ENCODE results near the gene SLC38A2. TPM values are rescaled to one million over a fixed set of nuclear protein-coding genes. Genes with fewer than 3 reads are reported as not detected.

The SLC38A2 gene
- total RNA-seq, 4 donors from 2014 or later: 104 to 300 (median 229) TPM

DNA sequence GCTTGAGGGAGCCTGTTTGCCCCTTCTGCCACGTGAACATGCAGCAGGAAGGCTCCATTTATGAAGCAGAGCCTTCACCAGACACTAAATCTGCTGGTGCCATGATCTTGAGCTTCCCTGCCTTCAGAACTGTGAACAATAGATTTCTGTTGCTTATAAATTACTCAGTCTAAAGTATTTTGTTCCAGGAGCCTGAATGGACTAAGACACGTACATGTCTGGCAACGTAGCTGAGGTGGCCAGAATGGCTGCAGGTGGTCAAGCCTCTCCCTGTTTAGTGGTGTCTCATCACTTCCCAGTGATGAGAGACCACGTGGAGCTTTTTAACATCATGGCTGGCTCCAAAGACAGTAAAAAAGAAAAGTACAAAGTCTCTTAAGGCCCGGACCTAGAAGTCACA is 32.2 kb upstream of the SLC38A2 start:
- TF ChIP-seq POLR2A (IDR thresholded peaks at IDR 0.05) (no peak), EP300 (IDR thresholded peaks at IDR 0.05; ENCODE audit: low read depth) (no peak), POLR2AphosphoS5 (IDR thresholded peaks at IDR 0.05) (no peak)
- TF ChIP-seq, protein P1, sequence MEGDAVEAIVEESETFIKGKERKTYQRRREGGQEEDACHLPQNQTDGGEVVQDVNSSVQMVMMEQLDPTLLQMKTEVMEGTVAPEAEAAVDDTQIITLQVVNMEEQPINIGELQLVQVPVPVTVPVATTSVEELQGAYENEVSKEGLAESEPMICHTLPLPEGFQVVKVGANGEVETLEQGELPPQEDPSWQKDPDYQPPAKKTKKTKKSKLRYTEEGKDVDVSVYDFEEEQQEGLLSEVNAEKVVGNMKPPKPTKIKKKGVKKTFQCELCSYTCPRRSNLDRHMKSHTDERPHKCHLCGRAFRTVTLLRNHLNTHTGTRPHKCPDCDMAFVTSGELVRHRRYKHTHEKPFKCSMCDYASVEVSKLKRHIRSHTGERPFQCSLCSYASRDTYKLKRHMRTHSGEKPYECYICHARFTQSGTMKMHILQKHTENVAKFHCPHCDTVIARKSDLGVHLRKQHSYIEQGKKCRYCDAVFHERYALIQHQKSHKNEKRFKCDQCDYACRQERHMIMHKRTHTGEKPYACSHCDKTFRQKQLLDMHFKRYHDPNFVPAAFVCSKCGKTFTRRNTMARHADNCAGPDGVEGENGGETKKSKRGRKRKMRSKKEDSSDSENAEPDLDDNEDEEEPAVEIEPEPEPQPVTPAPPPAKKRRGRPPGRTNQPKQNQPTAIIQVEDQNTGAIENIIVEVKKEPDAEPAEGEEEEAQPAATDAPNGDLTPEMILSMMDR (IDR thresholded peaks at IDR 0.05): no peak
- in situ Hi-C loops (cut with MboI; ENCODE audit: low pct_ligation_motif_present in 1 of 4, low pct_unique_long_range_greater_than_20kb in 1 of 4, low sequenced_read_pairs in 3 of 4) (no loop called here), intact Hi-C loops (cut with DNase I; ENCODE audit: low total_unique reads) (no loop called here)
- Histone ChIP-seq H3K9me3 (no peaks in the 10 kb centered on the region), H3K27me3 (no peaks in the 10 kb centered on the region), H3K4me3 (no peak overlapping the region), H3K27ac (peak overlapping the region; percentile 70 to 83 (median 74)), H3K4me1 (peaks cover 24 to 42% (median 36%) of the 10 kb centered on the region in 4 donors), H3K36me3 (no peaks in the 10 kb centered on the region)
- whole genome bisulfite sequencing, 2 donors (ENCODE audit: low coverage in 1 of 2): 80 to 92% methylated on average over 3 to 5 of the region's 5 CpGs
- no peak for DNase-seq

DNA sequence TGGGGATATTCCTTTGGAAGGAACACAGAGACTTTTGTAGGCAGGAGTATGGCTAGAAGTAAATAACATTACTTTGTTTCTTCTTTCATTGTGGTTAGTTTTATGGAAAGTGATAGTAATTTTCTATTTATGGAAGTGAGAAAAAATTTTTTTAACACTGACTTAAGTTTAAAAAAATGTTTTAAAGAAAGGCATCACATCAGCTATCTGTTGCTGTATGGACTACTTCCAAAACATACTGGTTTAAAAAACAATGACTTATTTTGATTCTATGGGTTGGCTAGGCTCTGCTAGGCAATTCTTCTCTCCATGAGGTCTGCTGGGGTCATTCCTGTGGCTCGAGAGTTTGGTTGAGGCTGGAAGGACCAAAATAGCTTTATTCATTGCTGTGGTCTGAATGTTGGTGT is 31.7 kb upstream of the SLC38A2 start:
- DNase-seq: no peak
- TF ChIP-seq POLR2AphosphoS5 (IDR thresholded peaks at IDR 0.05) (no peak), EP300 (IDR thresholded peaks at IDR 0.05; ENCODE audit: low read depth) (no peak), POLR2A (IDR thresholded peaks at IDR 0.05) (no peak)
- TF ChIP-seq, protein P1 (IDR thresholded peaks at IDR 0.05): no peak
- intact Hi-C loops (cut with DNase I; ENCODE audit: low total_unique reads): no loop called here
- no peaks in the 10 kb centered on the region for H3K9me3 ChIP-seq
- in situ Hi-C loops (cut with MboI; ENCODE audit: low pct_ligation_motif_present in 1 of 4, low pct_unique_long_range_greater_than_20kb in 1 of 4, low sequenced_read_pairs in 3 of 4): no loop called here
- no peak overlapping the region for H3K4me3 ChIP-seq
- peaks cover 24 to 42% (median 36%) of the 10 kb centered on the region in 4 donors for H3K4me1 ChIP-seq
- H3K27me3 ChIP-seq: no peaks in the 10 kb centered on the region
- no peaks in the 10 kb centered on the region for H3K36me3 ChIP-seq
- peak overlapping the region; percentile 70 to 83 (median 74) for H3K27ac ChIP-seq
- WGBS, 2 donors (ENCODE audit: low coverage in 1 of 2): 54% methylated on average over 1 of the region's 1 CpG; no CpG with 5 or more reads in 1 of the 2 donors

DNA sequence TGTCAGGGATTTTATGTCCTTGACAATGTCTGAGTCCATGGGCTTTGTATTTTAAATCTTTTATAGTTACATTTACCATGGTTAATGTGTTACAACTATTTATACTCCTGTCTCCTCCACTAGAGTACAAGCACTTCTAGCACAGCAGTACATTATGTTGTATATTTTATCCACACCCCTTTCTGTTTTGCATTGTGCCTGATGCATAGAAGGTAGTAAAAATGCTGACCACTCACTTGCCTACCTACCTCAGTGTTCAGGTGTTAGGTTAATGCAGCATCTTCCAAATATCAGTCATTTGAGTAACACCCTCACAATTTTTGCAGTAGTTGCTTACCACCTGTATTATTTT is 31.1 kb upstream of the SLC38A2 start:
- Histone ChIP-seq H3K36me3 (no peaks in the 10 kb centered on the region), H3K27ac (peak overlapping the region; percentile 70 to 83 (median 74)), H3K9me3 (no peaks in the 10 kb centered on the region), H3K4me3 (no peak overlapping the region), H3K4me1 (peaks cover 24 to 42% (median 36%) of the 10 kb centered on the region in 4 donors), H3K27me3 (no peaks in the 10 kb centered on the region)
- intact Hi-C loops (cut with DNase I; ENCODE audit: low total_unique reads) (no loop called here), in situ Hi-C loops (cut with MboI; ENCODE audit: low pct_ligation_motif_present in 1 of 4, low pct_unique_long_range_greater_than_20kb in 1 of 4, low sequenced_read_pairs in 3 of 4) (no loop called here)
- DNase-seq: no peak
- TF ChIP-seq, protein P1 (IDR thresholded peaks at IDR 0.05): peak in 1 of 5 experiments; percentile 15
- TF ChIP-seq EP300 (IDR thresholded peaks at IDR 0.05; ENCODE audit: low read depth): no peak

DNA sequence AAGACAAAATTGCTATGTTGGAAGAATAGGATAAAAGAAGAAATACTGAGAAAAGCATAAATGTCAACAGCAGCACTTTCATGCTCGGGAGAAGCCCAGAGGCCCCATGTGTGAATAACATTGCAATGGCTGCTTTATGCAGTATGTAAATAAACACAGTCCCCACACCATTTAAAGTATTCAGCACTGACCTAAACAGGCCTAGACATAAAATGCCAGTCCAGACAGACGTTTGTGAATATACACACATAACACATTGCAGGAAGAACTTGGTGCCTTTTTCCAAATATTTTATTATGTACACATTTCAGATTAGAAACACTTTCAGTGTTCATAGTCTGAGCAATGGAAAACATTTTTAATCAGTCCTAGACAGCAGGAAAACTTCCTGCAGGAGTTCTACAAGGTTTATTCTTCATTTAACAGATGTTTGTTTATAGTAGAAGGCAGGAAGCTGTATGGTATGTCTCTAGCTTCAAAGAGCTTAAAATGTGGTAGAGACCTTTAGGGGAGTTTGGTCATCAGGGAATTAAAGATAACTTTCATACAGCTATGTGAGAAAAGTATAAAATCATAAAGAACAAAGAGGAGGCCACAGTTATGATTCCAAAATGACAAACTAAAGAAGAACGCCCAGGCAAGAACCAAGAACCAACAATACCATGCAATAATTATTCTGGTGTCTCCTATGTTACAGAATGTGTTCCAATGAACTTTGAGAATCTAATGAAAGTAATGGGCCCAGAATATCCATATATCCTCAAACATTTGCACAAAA is 30.6 kb upstream of the SLC38A2 start:
- peak overlapping the region; percentile 70 to 83 (median 74) for H3K27ac ChIP-seq
- H3K27me3 ChIP-seq: no peaks in the 10 kb centered on the region
- peaks cover 24 to 42% (median 36%) of the 10 kb centered on the region in 4 donors for H3K4me1 ChIP-seq
- no peak for DNase-seq
- 23 to 28% methylated on average over 3 of the region's 3 CpGs for WGBS, 2 donors (ENCODE audit: low coverage in 1 of 2)
- no peak overlapping the region for H3K4me3 ChIP-seq
- intact Hi-C loops (cut with DNase I; ENCODE audit: low total_unique reads) (no loop called here), in situ Hi-C loops (cut with MboI; ENCODE audit: low pct_ligation_motif_present in 1 of 4, low pct_unique_long_range_greater_than_20kb in 1 of 4, low sequenced_read_pairs in 3 of 4) (no loop called here)
- TF ChIP-seq EP300 (IDR thresholded peaks at IDR 0.05; ENCODE audit: low read depth): no peak
- TF ChIP-seq, protein P1 (IDR thresholded peaks at IDR 0.05): no peak
- TF ChIP-seq POLR2A (IDR thresholded peaks at IDR 0.05): no peak
- no peak for TF ChIP-seq POLR2AphosphoS5 (IDR thresholded peaks at IDR 0.05)
- no peaks in the 10 kb centered on the region for H3K36me3 ChIP-seq
- H3K9me3 ChIP-seq: no peaks in the 10 kb centered on the region

Measured in transverse colon (tissue), 4 donors.